ENCODE measurements around the gene KLHL17.
"Not testable (repeated sequence)": the region's sequence is repeated elsewhere in the genome, so short reads cannot be mapped to it uniquely, and the experiment has no call there.

DNA sequence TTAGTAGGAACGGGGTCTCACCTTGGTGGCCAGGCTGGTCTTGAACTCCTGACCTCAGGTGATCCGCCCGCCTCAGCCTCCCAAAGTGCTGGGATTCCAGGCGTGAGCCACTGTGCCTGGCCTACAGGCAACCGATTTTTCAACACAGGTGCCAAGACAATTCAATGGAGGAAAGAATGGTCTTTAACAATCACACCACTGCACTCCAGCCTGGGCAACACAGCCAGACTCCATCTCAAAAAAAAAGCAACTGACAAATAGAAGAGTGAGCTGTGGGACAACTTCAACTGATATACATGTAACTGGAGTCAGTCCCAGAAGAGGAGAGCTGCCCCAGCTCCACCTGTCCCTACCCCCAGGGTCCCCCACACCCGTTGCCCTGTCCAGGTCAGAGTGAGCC lies 34.2 kb downstream of the KLHL17 start:
- not testable (repeated sequence) for TF ChIP-seq EZH2 (IDR thresholded peaks at IDR 0.05; ENCODE audit: insufficient read depth, poor library complexity, severe bottlenecking); EZH2phosphoT487 (IDR thresholded peaks at IDR 0.05; ENCODE audit: insufficient read depth, low read depth)

All from GM23248 (cell line).